Measurements from ENCODE around the gene DNAJC4.

DNA sequence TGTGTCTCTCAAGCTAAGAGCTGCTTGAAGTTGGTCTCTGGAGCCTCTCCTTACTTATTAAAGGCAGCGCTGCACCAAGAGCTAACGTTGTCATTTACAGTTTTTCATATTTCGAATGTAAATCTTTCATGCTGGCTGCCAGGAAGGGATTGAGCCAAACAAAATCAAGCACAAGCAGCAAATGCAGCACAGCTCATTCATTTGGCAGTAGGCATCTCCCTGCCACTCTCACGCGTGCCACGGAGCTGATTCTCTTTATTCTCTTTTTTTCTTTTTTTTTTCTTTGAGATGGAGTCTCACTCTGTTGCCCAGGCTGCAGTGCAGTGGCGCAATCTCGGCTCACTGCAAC, 2.6 kb downstream of the DNAJC4 start:
- TF ChIP-seq POLR2A (IDR thresholded peaks at IDR 0.05; ENCODE audit: extremely low read depth, insufficient read length) = no peak
- TF ChIP-seq, protein P1, sequence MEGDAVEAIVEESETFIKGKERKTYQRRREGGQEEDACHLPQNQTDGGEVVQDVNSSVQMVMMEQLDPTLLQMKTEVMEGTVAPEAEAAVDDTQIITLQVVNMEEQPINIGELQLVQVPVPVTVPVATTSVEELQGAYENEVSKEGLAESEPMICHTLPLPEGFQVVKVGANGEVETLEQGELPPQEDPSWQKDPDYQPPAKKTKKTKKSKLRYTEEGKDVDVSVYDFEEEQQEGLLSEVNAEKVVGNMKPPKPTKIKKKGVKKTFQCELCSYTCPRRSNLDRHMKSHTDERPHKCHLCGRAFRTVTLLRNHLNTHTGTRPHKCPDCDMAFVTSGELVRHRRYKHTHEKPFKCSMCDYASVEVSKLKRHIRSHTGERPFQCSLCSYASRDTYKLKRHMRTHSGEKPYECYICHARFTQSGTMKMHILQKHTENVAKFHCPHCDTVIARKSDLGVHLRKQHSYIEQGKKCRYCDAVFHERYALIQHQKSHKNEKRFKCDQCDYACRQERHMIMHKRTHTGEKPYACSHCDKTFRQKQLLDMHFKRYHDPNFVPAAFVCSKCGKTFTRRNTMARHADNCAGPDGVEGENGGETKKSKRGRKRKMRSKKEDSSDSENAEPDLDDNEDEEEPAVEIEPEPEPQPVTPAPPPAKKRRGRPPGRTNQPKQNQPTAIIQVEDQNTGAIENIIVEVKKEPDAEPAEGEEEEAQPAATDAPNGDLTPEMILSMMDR (IDR thresholded peaks at IDR 0.05; ENCODE audit: low read depth, low read length) = no peak
- TF ChIP-seq, protein P2, sequence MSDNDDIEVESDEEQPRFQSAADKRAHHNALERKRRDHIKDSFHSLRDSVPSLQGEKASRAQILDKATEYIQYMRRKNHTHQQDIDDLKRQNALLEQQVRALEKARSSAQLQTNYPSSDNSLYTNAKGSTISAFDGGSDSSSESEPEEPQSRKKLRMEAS (IDR thresholded peaks at IDR 0.05; ENCODE audit: low read depth, low read length) = no peak
